CD4-positive, alpha-beta T cell treated with Interleukin-6 at 100 ng/mL for 8 hours (primary cell): ENCODE measurements around the gene SRC.

Source experiments
- DNase-seq: peaks from one replicate; pipeline ENCODE4 v3.0.0-alpha.2; 2020; ENCODE audit warnings: mixed read lengths, low spot score

Gene SRC

GRCh38 chr20:37350649-37351574, 5.0 kb downstream of the SRC start:
- DNase-seq = no peak

GRCh38 chr20:37351689-37352607, 6.0 kb downstream of the SRC start:
- DNase-seq = no peak

GRCh38 chr20:37352608-37352980, 6.7 kb downstream of the SRC start:
- DNase-seq = no peak

GRCh38 chr20:37353285-37353849, 7.4 kb downstream of the SRC start:
- DNase-seq = no peak

- DNase-seq = no peak
Measured at GRCh38 chr20:37354210-37355195, 8.6 kb downstream of the SRC start.

GRCh38 chr20:37355252-37356180, 9.6 kb downstream of the SRC start:
- no peak for DNase-seq

GRCh38 chr20:37356387-37356786, 10.4 kb downstream of the SRC start:
- DNase-seq = no peak

- no peak for DNase-seq
Measured at GRCh38 chr20:37356961-37357371, 11.0 kb downstream of the SRC start.

GRCh38 chr20:37357481-37358365, 11.8 kb downstream of the SRC start:
- no peak for DNase-seq

GRCh38 chr20:37358366-37359150, 12.6 kb downstream of the SRC start:
- DNase-seq = no peak

GRCh38 chr20:37359331-37359730, 13.4 kb downstream of the SRC start:
- DNase-seq = no peak

- no peak for DNase-seq
Measured at GRCh38 chr20:37359836-37360235, 13.9 kb downstream of the SRC start.

- DNase-seq = no peak
Measured at GRCh38 chr20:37360391-37361115, 14.6 kb downstream of the SRC start.

- no peak for DNase-seq
Measured at GRCh38 chr20:37361336-37361735, 15.4 kb downstream of the SRC start.

GRCh38 chr20:37362231-37362792, 16.4 kb downstream of the SRC start:
- no peak for DNase-seq

GRCh38 chr20:37362821-37363220, 16.9 kb downstream of the SRC start:
- DNase-seq = no peak
